ENCODE results near the gene TPK1. TPM values are rescaled to one million over a fixed set of nuclear protein-coding genes. Genes with fewer than 3 reads are reported as not detected.
"Not testable (repeated sequence)": the region's sequence is repeated elsewhere in the genome, so short reads cannot be mapped to it uniquely, and the experiment has no call there.

The TPK1 gene
- total and polyA plus RNA-seq, 4 donors: 6.7 to 14.1 (median 12.4) TPM

DNA sequence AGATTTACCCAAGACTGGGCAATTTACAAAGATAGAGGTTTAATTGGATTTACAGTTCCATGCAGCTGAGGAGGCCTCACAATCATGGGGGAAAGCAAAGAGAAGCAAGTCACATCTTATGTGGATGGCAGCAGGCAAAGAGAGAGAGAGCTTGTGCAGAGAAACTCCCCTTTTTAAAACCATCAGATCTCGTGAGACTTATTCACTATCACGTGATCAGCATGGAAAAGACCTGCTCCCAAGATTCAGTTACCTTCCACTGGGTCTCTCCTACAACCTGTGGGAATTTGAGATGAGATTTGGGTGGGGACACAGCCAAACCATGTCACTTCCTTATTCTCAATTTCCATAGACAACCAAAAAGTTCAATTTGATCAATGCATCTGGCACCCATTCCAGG, 407.4 kb downstream of the TPK1 start:
- Histone ChIP-seq H3K27ac (ENCODE audit: low read depth in 1 of 2, low read length in 2 of 2) (no peak overlapping the region), H3K9me3 (ENCODE audit: control insufficient read depth, low read length) (peaks cover 4% of the 10 kb centered on the region), H3K4me1 (ENCODE audit: control insufficient read depth in 1 of 2, insufficient read depth in 2 of 2, low read length in 2 of 2) (no peaks in the 10 kb centered on the region), H3K36me3 (ENCODE audit: control insufficient read depth in 1 of 2, insufficient read depth in 2 of 2, low read length in 1 of 2) (no peaks in the 10 kb centered on the region), H3K4me3 (ENCODE audit: low read length in 2 of 2) (no peak overlapping the region), H3K27me3 (ENCODE audit: control insufficient read depth in 1 of 2, insufficient read depth in 2 of 2, low read length in 1 of 2) (no peaks in the 10 kb centered on the region)
- WGBS, 2 donors: 75 to 77% methylated on average over 2 of the region's 2 CpGs
- intact Hi-C loops (cut with DNase I): no loop called here
- ATAC-seq (ENCODE audit: low FRiP score) (no peak), DNase-seq (no peak)

DNA sequence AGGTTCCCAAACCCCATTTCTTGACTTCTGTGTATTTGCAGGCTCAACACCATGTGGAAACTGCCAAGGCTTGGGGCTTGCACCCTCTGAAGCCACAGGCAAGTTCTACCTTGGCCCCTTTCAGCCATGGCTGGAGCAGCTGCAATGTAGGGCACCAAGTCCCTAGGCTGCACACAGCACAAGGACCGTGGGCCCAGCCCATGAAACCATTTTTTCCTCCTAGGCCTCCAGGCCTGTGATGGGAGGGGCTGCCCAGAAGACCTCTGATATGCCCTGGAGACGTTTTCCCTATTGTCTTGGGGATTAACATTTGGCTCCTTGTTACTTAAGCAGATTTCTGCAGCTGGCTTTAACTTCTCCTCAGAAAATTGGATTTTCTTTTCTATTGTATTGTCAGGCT, 408.3 kb downstream of the TPK1 start:
- 57 to 59% methylated on average over 2 of the region's 2 CpGs for WGBS, 2 donors
- H3K9me3 ChIP-seq (ENCODE audit: control insufficient read depth, low read length); intact Hi-C loops (cut with DNase I); DNase-seq; ATAC-seq (ENCODE audit: low FRiP score); H3K4me1 ChIP-seq (ENCODE audit: control insufficient read depth in 1 of 2, insufficient read depth in 2 of 2, low read length in 2 of 2); H3K27ac ChIP-seq (ENCODE audit: low read depth in 1 of 2, low read length in 2 of 2); H3K4me3 ChIP-seq (ENCODE audit: low read length in 2 of 2); H3K36me3 ChIP-seq (ENCODE audit: control insufficient read depth in 1 of 2, insufficient read depth in 2 of 2, low read length in 1 of 2); H3K27me3 ChIP-seq (ENCODE audit: control insufficient read depth in 1 of 2, insufficient read depth in 2 of 2, low read length in 1 of 2): not testable (repeated sequence)

DNA sequence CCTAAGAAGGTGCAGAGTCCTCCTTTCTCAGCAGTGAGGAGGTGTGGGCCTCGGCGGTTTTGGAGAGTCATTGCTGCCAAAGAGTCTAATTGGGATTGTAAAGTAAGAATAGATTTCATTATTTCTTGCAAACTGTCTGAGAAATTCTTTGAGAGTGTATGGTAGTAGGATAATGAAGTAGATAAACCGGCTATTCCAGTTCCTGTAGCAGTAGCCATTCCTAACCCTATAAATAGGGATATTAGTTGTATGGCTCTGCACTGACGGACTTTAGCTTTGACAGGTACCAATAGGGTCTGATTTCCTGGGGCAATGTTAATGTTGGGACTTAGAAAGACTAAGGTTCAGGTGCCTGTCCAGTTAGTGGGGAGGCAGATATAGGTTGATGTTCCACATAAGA, 416.9 kb downstream of the TPK1 start:
- DNase-seq; H3K27me3 ChIP-seq (ENCODE audit: control insufficient read depth in 1 of 2, insufficient read depth in 2 of 2, low read length in 1 of 2); H3K4me1 ChIP-seq (ENCODE audit: control insufficient read depth in 1 of 2, insufficient read depth in 2 of 2, low read length in 2 of 2); intact Hi-C loops (cut with DNase I); ATAC-seq (ENCODE audit: low FRiP score); H3K27ac ChIP-seq (ENCODE audit: low read depth in 1 of 2, low read length in 2 of 2); H3K9me3 ChIP-seq (ENCODE audit: control insufficient read depth, low read length); H3K36me3 ChIP-seq (ENCODE audit: control insufficient read depth in 1 of 2, insufficient read depth in 2 of 2, low read length in 1 of 2); H3K4me3 ChIP-seq (ENCODE audit: low read length in 2 of 2): not testable (repeated sequence)
- 89 to 93% methylated on average over 4 of the region's 4 CpGs for WGBS, 2 donors

DNA sequence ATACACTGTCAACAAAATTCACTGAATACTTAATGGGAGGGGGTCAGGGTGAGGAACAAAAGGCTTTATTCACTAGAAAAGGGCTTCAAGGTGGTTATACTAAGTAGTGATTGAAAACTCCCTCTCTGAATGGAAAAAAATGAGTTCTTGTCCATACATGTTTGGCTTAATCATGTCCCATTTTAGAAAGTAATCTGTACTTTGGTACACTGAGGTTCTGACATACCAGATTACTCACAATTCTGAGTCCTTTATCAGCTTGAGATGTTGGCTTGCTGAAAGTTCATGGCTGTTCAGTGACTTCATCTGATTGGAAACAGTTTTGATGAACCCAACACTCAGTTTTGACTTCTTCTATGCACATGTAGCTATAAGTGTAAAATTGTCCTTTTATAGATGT, 419.5 kb downstream of the TPK1 start:
- Histone ChIP-seq H3K27me3 (ENCODE audit: control insufficient read depth in 1 of 2, insufficient read depth in 2 of 2, low read length in 1 of 2) (no peaks in the 10 kb centered on the region), H3K4me1 (ENCODE audit: control insufficient read depth in 1 of 2, insufficient read depth in 2 of 2, low read length in 2 of 2) (no peaks in the 10 kb centered on the region), H3K9me3 (ENCODE audit: control insufficient read depth, low read length) (peaks cover 2% of the 10 kb centered on the region), H3K4me3 (ENCODE audit: low read length in 2 of 2) (no peak overlapping the region), H3K36me3 (ENCODE audit: control insufficient read depth in 1 of 2, insufficient read depth in 2 of 2, low read length in 1 of 2) (no peaks in the 10 kb centered on the region), H3K27ac (ENCODE audit: low read depth in 1 of 2, low read length in 2 of 2) (no peak overlapping the region)
- ATAC-seq (ENCODE audit: low FRiP score) (no peak), DNase-seq (no peak)
- intact Hi-C loops (cut with DNase I): no loop called here

DNA sequence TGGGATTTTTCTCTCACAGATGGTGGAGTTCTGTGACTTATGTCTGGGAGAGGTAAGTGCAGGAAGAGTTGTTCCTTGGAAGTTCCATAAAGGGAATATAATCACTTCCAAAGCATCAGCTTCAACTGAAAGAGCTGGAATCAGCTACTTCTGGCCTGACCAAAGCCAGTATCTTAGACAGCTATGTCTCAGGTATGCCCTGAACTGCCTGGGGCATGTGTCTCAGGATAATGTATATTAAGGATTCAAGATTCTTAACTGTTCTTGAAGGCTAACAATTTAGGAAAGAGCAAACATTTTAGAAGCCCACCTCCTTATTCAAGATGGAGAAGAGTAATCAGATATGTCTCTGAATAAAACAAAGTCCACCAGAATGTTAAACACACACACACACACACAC, 420.0 kb downstream of the TPK1 start:
- peaks cover 2% of the 10 kb centered on the region for H3K9me3 ChIP-seq (ENCODE audit: control insufficient read depth, low read length)
- intact Hi-C loops (cut with DNase I): no loop called here
- ATAC-seq (ENCODE audit: low FRiP score): no peak
- no peak overlapping the region for H3K4me3 ChIP-seq (ENCODE audit: low read length in 2 of 2)
- H3K27ac ChIP-seq (ENCODE audit: low read depth in 1 of 2, low read length in 2 of 2): no peak overlapping the region
- no peaks in the 10 kb centered on the region for H3K36me3 ChIP-seq (ENCODE audit: control insufficient read depth in 1 of 2, insufficient read depth in 2 of 2, low read length in 1 of 2)
- no peak for DNase-seq
- no peaks in the 10 kb centered on the region for H3K4me1 ChIP-seq (ENCODE audit: control insufficient read depth in 1 of 2, insufficient read depth in 2 of 2, low read length in 2 of 2)
- no peaks in the 10 kb centered on the region for H3K27me3 ChIP-seq (ENCODE audit: control insufficient read depth in 1 of 2, insufficient read depth in 2 of 2, low read length in 1 of 2)

DNA sequence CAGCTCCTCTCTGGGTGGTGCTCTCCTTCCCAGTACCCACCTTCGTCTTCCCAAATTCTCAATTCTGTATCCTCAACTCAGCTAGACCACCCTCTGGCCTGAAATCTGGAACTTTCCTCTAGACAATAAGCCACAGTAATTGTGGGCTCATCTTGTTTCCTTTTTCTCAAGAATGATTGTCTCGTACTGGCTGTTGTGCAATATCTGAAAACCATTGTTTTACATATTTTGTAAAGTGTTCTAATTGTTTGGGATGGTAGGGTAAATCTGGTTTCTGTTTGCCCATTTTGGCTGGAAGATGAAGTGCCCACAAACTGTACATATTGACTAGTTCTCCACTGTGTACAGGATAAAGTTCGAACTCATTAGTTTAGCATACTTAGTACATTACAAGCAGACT, 421.0 kb downstream of the TPK1 start:
- 59 to 89% methylated on average over 3 of the region's 3 CpGs for WGBS, 2 donors
- Histone ChIP-seq H3K27me3 (ENCODE audit: control insufficient read depth in 1 of 2, insufficient read depth in 2 of 2, low read length in 1 of 2) (peaks cover 0 to 3% of the 10 kb centered on the region in 2 donors), H3K36me3 (ENCODE audit: control insufficient read depth in 1 of 2, insufficient read depth in 2 of 2, low read length in 1 of 2) (no peaks in the 10 kb centered on the region), H3K27ac (ENCODE audit: low read depth in 1 of 2, low read length in 2 of 2) (no peak overlapping the region), H3K4me1 (ENCODE audit: control insufficient read depth in 1 of 2, insufficient read depth in 2 of 2, low read length in 2 of 2) (no peaks in the 10 kb centered on the region), H3K4me3 (ENCODE audit: low read length in 2 of 2) (no peak overlapping the region), H3K9me3 (ENCODE audit: control insufficient read depth, low read length) (peaks cover 2% of the 10 kb centered on the region)
- intact Hi-C loops (cut with DNase I): no loop called here
- DNase-seq: no peak
- no peak for ATAC-seq (ENCODE audit: low FRiP score)

DNA sequence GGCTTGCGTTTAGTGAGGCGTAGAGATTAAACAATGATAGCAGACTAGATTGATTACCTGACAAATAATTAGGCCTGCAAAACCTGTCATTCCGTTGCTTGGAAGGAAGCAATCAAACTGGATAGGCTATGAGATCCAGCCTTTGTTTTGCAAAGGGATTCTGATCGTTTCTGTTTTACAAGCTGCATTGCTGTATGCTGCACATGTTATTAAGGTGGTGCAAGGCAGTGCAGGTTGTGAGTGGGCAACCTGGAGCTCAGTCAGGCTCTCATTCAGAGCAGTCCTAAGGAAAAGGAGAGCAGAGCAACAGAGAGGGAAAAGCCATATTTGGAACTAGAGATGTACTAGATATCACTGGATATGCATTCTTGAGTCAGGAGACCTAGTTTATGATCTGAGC, 425.4 kb downstream of the TPK1 start:
- Histone ChIP-seq H3K4me1 (ENCODE audit: control insufficient read depth in 1 of 2, insufficient read depth in 2 of 2, low read length in 2 of 2) (no peaks in the 10 kb centered on the region), H3K27ac (ENCODE audit: low read depth in 1 of 2, low read length in 2 of 2) (no peak overlapping the region), H3K27me3 (ENCODE audit: control insufficient read depth in 1 of 2, insufficient read depth in 2 of 2, low read length in 1 of 2) (peaks cover 0 to 3% of the 10 kb centered on the region in 2 donors), H3K9me3 (ENCODE audit: control insufficient read depth, low read length) (no peaks in the 10 kb centered on the region), H3K36me3 (ENCODE audit: control insufficient read depth in 1 of 2, insufficient read depth in 2 of 2, low read length in 1 of 2) (no peaks in the 10 kb centered on the region), H3K4me3 (ENCODE audit: low read length in 2 of 2) (no peak overlapping the region)
- intact Hi-C loops (cut with DNase I): no loop called here
- DNase-seq: no peak
- WGBS, 2 donors: 29 to 49% methylated on average over 4 of the region's 4 CpGs
- no peak for ATAC-seq (ENCODE audit: low FRiP score)

DNA sequence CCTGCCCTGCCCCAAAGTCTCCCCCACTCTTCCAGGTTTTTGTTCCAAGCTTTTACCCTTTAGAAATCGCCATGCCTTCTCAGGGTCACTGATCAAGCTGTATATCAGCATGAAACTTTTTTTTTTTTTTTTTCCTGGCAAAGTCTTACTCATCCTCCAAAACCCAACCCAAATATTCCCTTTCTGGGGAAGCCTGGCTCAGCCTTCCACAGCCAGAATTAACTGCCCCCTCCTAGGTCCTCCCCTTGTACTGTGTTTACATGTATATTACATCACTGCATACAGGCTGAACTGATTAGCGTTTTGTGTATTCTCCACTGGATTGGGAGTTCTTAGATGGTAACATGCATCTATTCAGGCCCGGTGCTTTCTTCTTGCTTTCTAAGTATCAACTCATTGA, 427.7 kb downstream of the TPK1 start:
- intact Hi-C loops (cut with DNase I): no loop called here
- Histone ChIP-seq H3K4me3 (ENCODE audit: low read length in 2 of 2) (no peak overlapping the region), H3K27ac (ENCODE audit: low read depth in 1 of 2, low read length in 2 of 2) (no peak overlapping the region), H3K36me3 (ENCODE audit: control insufficient read depth in 1 of 2, insufficient read depth in 2 of 2, low read length in 1 of 2) (no peaks in the 10 kb centered on the region), H3K9me3 (ENCODE audit: control insufficient read depth, low read length) (no peaks in the 10 kb centered on the region), H3K27me3 (ENCODE audit: control insufficient read depth in 1 of 2, insufficient read depth in 2 of 2, low read length in 1 of 2) (peaks cover 0 to 3% of the 10 kb centered on the region in 2 donors), H3K4me1 (ENCODE audit: control insufficient read depth in 1 of 2, insufficient read depth in 2 of 2, low read length in 2 of 2) (no peaks in the 10 kb centered on the region)
- WGBS, 2 donors: 64 to 73% methylated on average over 3 of the region's 3 CpGs
- no peak for ATAC-seq (ENCODE audit: low FRiP score)
- no peak for DNase-seq

DNA sequence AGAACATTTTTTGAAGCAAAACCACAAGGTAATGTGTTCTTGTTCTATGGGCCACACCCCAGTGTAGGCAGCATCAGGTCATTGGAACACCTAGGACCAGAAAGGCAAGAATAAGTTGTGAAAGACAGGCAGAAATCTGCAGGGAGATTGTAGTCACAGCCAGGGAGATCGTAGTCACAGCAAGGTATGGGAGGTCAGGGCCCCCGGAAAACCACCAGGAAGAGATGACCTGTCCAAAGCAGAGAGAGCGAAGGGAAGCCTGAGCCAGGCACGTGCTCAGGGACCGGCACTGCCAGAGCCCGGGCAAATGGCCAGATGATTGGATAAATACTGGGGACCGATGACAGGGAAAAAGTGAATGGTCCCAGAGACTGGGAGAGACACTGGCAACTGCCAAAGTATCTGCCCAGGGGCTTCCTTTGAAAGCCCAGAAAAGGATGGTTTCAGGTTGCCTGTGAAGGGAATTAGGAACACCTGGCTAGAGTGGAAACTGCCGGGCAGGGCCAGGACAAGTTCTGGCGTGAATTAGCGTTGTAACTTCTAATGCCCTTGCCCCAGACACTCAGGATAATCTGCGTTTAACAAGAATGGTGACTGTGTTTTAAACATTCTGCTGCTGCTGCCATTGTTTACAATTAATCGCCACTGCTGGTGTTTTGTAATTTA, 428.5 kb downstream of the TPK1 start:
- 58 to 62% methylated on average over 12 of the region's 12 CpGs for WGBS, 2 donors
- DNase-seq (no peak), ATAC-seq (ENCODE audit: low FRiP score) (no peak)
- H3K27ac ChIP-seq (ENCODE audit: low read depth in 1 of 2, low read length in 2 of 2): no peak overlapping the region
- peaks cover 0 to 3% of the 10 kb centered on the region in 2 donors for H3K27me3 ChIP-seq (ENCODE audit: control insufficient read depth in 1 of 2, insufficient read depth in 2 of 2, low read length in 1 of 2)
- H3K4me3 ChIP-seq (ENCODE audit: low read length in 2 of 2): no peak overlapping the region
- H3K4me1 ChIP-seq (ENCODE audit: control insufficient read depth in 1 of 2, insufficient read depth in 2 of 2, low read length in 2 of 2): no peaks in the 10 kb centered on the region
- no peaks in the 10 kb centered on the region for H3K9me3 ChIP-seq (ENCODE audit: control insufficient read depth, low read length)
- intact Hi-C loops (cut with DNase I): no loop called here
- no peaks in the 10 kb centered on the region for H3K36me3 ChIP-seq (ENCODE audit: control insufficient read depth in 1 of 2, insufficient read depth in 2 of 2, low read length in 1 of 2)

Measured in aorta (tissue), 5 donors.